Measurements from ENCODE around the gene RNF223. TPM values are rescaled to one million over a fixed set of nuclear protein-coding genes. Genes with fewer than 3 reads are reported as not detected.

RNF223 gene
- total RNA-seq, 4 donors from 2014 or later = 3.0 to 7.5 (median 5.0) TPM

DNA sequence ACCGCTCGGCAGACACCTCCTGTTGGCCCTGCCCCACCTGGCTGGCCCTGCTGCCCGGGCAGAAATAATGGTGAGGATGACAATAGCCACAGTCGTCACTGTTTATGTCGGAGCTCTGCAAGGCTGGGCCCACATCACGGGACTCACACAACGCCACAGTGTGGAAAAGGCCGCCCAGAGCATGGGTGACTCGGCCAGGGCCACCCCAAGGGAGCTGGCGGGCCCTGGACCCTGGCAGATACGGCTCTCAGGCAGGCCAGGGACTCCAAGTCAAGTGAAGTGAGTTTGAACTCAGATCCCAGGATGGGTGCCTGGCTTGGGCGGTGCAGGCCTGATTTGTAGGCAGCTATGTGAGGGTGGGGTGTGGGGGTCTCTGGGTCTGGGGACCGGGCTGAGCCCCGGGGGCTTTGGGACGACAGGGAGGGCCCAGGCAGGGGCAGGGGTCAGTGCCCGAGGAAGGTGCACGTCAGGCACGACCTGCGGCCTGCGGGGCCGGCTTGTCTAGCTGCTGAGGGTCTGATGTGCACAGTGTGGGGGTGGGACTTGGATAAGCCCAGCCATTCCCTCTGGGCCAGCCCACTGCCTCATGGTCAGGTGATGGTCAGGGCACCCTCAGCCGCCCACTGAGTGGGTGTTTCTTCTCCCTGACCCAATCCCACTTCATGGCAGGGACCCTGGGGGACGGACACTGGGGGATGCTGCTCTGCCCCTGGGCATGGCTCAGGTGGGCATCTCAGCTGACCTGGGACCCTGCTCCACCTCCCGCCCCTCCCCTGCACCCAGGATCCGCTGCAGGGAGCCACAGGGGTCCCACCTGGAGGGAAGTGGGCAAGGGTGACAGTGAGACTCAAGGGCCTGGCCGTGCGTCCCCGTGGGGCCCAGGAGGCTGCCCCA lies 1.0 kb downstream of the RNF223 start:
- TF ChIP-seq, protein P1, sequence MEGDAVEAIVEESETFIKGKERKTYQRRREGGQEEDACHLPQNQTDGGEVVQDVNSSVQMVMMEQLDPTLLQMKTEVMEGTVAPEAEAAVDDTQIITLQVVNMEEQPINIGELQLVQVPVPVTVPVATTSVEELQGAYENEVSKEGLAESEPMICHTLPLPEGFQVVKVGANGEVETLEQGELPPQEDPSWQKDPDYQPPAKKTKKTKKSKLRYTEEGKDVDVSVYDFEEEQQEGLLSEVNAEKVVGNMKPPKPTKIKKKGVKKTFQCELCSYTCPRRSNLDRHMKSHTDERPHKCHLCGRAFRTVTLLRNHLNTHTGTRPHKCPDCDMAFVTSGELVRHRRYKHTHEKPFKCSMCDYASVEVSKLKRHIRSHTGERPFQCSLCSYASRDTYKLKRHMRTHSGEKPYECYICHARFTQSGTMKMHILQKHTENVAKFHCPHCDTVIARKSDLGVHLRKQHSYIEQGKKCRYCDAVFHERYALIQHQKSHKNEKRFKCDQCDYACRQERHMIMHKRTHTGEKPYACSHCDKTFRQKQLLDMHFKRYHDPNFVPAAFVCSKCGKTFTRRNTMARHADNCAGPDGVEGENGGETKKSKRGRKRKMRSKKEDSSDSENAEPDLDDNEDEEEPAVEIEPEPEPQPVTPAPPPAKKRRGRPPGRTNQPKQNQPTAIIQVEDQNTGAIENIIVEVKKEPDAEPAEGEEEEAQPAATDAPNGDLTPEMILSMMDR (IDR thresholded peaks at IDR 0.05) = no peak
- no peak for TF ChIP-seq POLR2A (IDR thresholded peaks at IDR 0.05)
- no peak for TF ChIP-seq POLR2AphosphoS5 (IDR thresholded peaks at IDR 0.05)
- TF ChIP-seq EP300 (IDR thresholded peaks at IDR 0.05; ENCODE audit: low read depth) = no peak
- intact Hi-C loops (cut with DNase I; ENCODE audit: low total_unique reads) (no loop called here), in situ Hi-C loops (cut with MboI; ENCODE audit: low pct_ligation_motif_present in 1 of 4, low pct_unique_long_range_greater_than_20kb in 1 of 4, low sequenced_read_pairs in 3 of 4) (no loop called here)
- H3K4me1 ChIP-seq = peaks cover 8 to 34% (median 28%) of the 10 kb centered on the region in 4 donors
- DNase-seq = no peak
- H3K36me3 ChIP-seq = no peaks in the 10 kb centered on the region
- WGBS, 2 donors (ENCODE audit: low coverage in 1 of 2) = 77% methylated on average over 27 of the region's 28 CpGs; no CpG with 5 or more reads in 1 of the 2 donors
- no peaks in the 10 kb centered on the region for H3K9me3 ChIP-seq
- peak overlapping the region; percentile 79 to 80 (median 80) for H3K27ac ChIP-seq
- H3K4me3 ChIP-seq = peak overlapping the region in 3 of 4 donors; percentile 4 to 24 (median 13)
- H3K27me3 ChIP-seq = peaks cover 38% of the 10 kb centered on the region

DNA sequence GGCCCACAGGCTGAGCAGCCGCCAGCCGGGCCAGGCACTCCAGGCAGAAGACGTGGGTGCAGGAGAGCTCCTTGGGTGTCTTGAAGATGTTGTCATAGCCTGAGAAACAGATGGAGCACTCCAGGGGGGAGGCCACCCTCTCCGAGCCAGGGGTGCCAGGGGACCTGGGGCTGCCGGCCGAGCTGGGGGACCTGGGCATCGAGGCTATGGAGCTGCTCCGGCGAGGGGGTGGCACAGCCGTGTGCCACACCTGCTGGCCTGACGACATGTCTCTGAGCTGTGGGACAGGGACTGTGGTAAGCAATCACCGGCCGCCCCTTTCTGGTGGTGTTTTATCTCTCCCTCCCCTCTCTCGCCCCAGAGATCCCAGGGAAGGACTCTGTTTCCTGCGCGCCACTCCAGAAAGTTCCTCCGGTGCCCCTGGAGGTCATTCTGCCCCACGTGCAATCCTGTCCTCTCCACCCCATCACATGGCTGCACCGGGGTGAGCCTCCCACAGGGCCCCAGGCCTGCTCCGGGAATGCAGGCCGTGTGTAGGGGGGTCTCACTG lies 1.7 kb downstream of the RNF223 start:
- Histone ChIP-seq H3K4me3 (no peak overlapping the region), H3K9me3 (no peaks in the 10 kb centered on the region), H3K36me3 (no peaks in the 10 kb centered on the region), H3K27ac (no peak overlapping the region), H3K27me3 (peaks cover 41% of the 10 kb centered on the region), H3K4me1 (peaks cover 8 to 35% (median 30%) of the 10 kb centered on the region in 4 donors)
- WGBS, 2 donors (ENCODE audit: low coverage in 1 of 2) = 60 to 79% methylated on average over 1 to 17 of the region's 21 CpGs
- in situ Hi-C loops (cut with MboI; ENCODE audit: low pct_ligation_motif_present in 1 of 4, low pct_unique_long_range_greater_than_20kb in 1 of 4, low sequenced_read_pairs in 3 of 4) (no loop called here), intact Hi-C loops (cut with DNase I; ENCODE audit: low total_unique reads) (no loop called here)
- no peak for TF ChIP-seq EP300 (IDR thresholded peaks at IDR 0.05; ENCODE audit: low read depth)
- TF ChIP-seq, protein P1 (IDR thresholded peaks at IDR 0.05) = no peak
- no peak for TF ChIP-seq POLR2AphosphoS5 (IDR thresholded peaks at IDR 0.05)
- no peak for TF ChIP-seq POLR2A (IDR thresholded peaks at IDR 0.05)
- no peak for DNase-seq

DNA sequence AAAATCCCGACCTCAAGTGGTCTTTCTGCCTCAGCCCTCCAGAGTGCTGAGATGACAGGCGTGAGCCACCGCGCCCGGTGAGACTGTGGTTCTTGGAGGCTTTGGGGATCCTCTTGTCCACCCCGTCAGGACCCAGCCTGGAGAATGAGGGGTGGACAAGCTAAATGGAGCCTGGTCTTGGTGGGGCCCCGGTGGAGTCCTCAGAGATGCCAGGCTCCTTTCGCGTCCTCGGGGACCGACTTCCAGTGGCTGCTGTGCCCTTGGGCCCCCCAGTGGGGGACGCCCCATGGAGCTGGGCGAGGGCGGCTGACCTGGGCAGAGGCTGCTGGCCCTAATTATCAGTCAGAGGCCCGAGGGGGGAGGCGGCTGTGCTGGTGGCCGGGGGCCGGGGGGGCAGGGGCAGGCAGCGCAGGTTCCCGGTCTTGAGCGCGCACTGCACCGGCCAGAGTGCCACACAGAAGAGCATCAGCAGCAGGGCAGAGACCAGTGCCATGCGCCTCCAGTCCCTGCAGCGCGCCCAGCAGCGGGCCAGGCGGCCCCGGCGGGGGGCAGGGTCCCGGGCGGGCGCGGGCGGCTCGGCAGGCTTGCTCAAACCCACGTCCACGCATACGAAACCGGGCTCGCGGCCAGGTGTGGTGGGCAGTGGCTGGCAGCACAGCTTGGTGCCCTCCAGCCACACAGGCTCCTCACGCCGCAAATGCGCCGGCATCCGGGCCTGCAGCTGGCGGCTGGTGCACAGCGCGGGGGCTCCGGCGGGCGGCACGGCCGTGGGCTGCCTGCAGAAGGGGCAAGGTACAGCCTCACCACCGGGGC lies 2.4 kb downstream of the RNF223 start:
- no peak overlapping the region for H3K27ac ChIP-seq
- H3K27me3 ChIP-seq = peaks cover 41% of the 10 kb centered on the region
- peaks cover 8 to 35% (median 30%) of the 10 kb centered on the region in 4 donors for H3K4me1 ChIP-seq
- DNase-seq = no peak
- H3K4me3 ChIP-seq = no peak overlapping the region
- in situ Hi-C loops (cut with MboI; ENCODE audit: low pct_ligation_motif_present in 1 of 4, low pct_unique_long_range_greater_than_20kb in 1 of 4, low sequenced_read_pairs in 3 of 4) = no loop called here
- WGBS, 2 donors (ENCODE audit: low coverage in 1 of 2) = 85% methylated on average over 33 of the region's 56 CpGs; no CpG with 5 or more reads in 1 of the 2 donors
- no peaks in the 10 kb centered on the region for H3K36me3 ChIP-seq
- intact Hi-C loops (cut with DNase I; ENCODE audit: low total_unique reads) = no loop called here
- TF ChIP-seq POLR2A (IDR thresholded peaks at IDR 0.05) (no peak), POLR2AphosphoS5 (IDR thresholded peaks at IDR 0.05) (no peak), EP300 (IDR thresholded peaks at IDR 0.05; ENCODE audit: low read depth) (no peak)
- TF ChIP-seq, protein P1 (IDR thresholded peaks at IDR 0.05) = no peak
- H3K9me3 ChIP-seq = no peaks in the 10 kb centered on the region
